ENCODE results near the gene B3GNT2.
"Not testable (repeated sequence)": the region's sequence is repeated elsewhere in the genome, so short reads cannot be mapped to it uniquely, and the experiment has no call there.

The B3GNT2 gene

GRCh38 chr2:62267696-62268095 lies 71.8 kb downstream of the B3GNT2 start:
- no peaks in the 10 kb centered on the region for H3K4me1 ChIP-seq (ENCODE audit: control insufficient read depth, insufficient read depth, low read length)
- H3K9ac ChIP-seq (ENCODE audit: low read length) = no peak overlapping the region
- no peaks in the 10 kb centered on the region for H3K27me3 ChIP-seq (ENCODE audit: control insufficient read depth, insufficient read depth, low read length)
- H3K4me3 ChIP-seq (ENCODE audit: low read length) = no peak overlapping the region
- H3K36me3 ChIP-seq (ENCODE audit: control insufficient read depth, insufficient read depth, low read length) = no peaks in the 10 kb centered on the region
- H3K27ac ChIP-seq (ENCODE audit: low read depth, low read length) = no peak overlapping the region

GRCh38 chr2:62268681-62269188 lies 72.8 kb downstream of the B3GNT2 start:
- not testable (repeated sequence) for H3K27me3 ChIP-seq (ENCODE audit: control insufficient read depth, insufficient read depth, low read length); H3K4me1 ChIP-seq (ENCODE audit: control insufficient read depth, insufficient read depth, low read length); H3K4me3 ChIP-seq (ENCODE audit: low read length); H3K36me3 ChIP-seq (ENCODE audit: control insufficient read depth, insufficient read depth, low read length); H3K9ac ChIP-seq (ENCODE audit: low read length); H3K27ac ChIP-seq (ENCODE audit: low read depth, low read length)

GRCh38 chr2:62270728-62271127 lies 74.8 kb downstream of the B3GNT2 start:
- no peak overlapping the region for H3K9ac ChIP-seq (ENCODE audit: low read length)
- H3K27ac ChIP-seq (ENCODE audit: low read depth, low read length) = no peak overlapping the region
- H3K4me1 ChIP-seq (ENCODE audit: control insufficient read depth, insufficient read depth, low read length) = no peaks in the 10 kb centered on the region
- H3K27me3 ChIP-seq (ENCODE audit: control insufficient read depth, insufficient read depth, low read length) = no peaks in the 10 kb centered on the region
- H3K4me3 ChIP-seq (ENCODE audit: low read length) = no peak overlapping the region
- no peaks in the 10 kb centered on the region for H3K36me3 ChIP-seq (ENCODE audit: control insufficient read depth, insufficient read depth, low read length)

All from rectal smooth muscle tissue (tissue), 1 donor.